Measurements from ENCODE around the gene MAPK8.
"Not testable (repeated sequence)": the region's sequence is repeated elsewhere in the genome, so short reads cannot be mapped to it uniquely, and the experiment has no call there.

Gene MAPK8

DNA sequence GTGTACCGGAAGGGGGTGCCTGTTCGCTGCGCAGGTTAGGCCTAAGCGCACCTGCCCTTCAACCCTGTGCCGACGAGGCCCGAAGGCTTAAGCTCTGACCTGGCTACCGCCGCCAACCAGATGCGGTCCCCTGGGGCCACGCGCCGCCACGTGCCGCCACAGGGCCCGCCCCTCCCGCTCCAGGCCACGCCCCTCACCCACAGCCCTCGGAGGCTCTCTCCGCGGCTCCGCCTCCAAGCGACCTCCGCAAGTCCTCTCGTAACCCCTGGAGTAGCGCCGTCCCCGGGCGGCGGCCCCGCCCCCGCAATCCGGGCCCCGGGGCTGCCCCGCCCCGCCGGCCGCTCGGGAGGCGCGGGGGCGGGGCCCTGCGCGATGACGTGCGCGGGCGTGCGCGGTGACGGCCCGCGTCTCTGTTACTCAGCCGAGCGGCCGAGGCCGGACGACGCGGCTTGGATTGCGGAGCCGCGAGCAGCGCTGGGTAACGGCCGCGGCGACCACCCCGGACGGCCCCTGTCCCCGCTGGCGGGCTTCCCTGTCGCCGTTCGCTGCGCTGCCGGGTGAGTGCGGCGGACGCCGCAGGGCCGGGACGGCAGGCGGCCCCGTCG lies at the start of gene MAPK8:
Gene MAPK8, plus strand, starts transcription at position 413 of the 605 bp plus-strand sequence. CDS start 94,984 bp downstream, outside the sequence.
- Mint-ChIP-seq H3K36me3 (ENCODE audit: low read depth) (peaks cover 2% of the 10 kb centered on the region), H3K9me3 (no peaks in the 10 kb centered on the region), H3K4me3 (peak within 1 kb of the TSS; percentile 85), H3K4me1 (ENCODE audit: low read depth) (peaks cover 30% of the 10 kb centered on the region), H3K27me3 (ENCODE audit: low read depth) (no peaks in the 10 kb centered on the region), H3K27ac (peak within 1 kb of the TSS; percentile 71)
- peak; percentile 91 for DNase-seq (ENCODE audit: low spot score)

DNA sequence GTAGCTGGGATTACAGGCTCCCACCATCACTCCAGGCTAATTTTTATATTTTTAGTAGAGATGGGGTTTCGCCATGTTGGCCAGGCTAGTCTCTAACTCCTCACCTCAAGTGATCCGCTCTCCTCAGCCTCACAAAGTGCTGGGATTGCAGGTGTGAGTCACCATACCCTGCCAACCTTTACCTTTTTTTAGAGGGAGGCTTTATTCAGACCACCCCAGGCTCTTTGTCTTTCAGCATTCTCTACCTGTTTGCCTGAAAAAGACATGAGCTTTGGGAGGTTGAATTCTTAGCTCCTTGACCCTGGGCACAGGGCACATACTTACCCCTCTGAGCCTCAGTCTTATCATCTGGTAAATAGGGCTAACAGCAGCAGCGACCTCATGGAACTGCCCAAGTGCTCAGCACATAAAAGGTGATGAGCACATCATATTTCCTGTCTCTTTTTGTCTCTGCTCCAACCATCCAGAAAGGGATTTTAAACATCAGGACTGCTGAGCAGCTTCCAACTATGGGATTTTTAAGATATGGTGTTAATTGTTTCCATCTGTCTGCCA lies 49.0 kb upstream of the MAPK8 start:
- H3K4me1 Mint-ChIP-seq (ENCODE audit: low read depth), result no peaks in the 10 kb centered on the region
- peaks cover 32% of the 10 kb centered on the region for H3K27me3 Mint-ChIP-seq (ENCODE audit: low read depth)
- no peak overlapping the region for H3K4me3 Mint-ChIP-seq
- no peaks in the 10 kb centered on the region for H3K9me3 Mint-ChIP-seq
- H3K27ac Mint-ChIP-seq, result no peak overlapping the region
- no peaks in the 10 kb centered on the region for H3K36me3 Mint-ChIP-seq (ENCODE audit: low read depth)
- DNase-seq (ENCODE audit: low spot score), result no peak

DNA sequence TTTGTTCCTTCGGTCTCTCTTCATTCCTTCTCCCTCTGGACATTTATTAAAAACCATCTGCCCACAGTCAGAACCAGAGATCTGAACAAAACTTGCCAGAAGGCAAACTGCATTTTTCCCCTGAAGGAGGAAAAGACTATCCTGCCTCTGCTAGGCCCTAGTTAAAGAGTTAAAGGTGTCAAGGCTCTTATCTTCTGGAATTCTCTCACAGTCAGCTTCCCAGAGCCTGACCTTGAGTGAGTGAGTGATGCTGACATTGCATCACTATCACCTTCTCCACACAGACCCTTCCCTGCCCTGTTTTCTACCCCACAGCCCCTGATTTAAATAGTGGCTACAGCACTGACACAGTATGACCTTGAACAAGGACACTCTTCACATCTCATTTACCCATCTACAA lies 48.4 kb upstream of the MAPK8 start:
- H3K27ac Mint-ChIP-seq, result no peak overlapping the region
- DNase-seq (ENCODE audit: low spot score), result no peak
- no peaks in the 10 kb centered on the region for H3K4me1 Mint-ChIP-seq (ENCODE audit: low read depth)
- peaks cover 30% of the 10 kb centered on the region for H3K27me3 Mint-ChIP-seq (ENCODE audit: low read depth)
- no peak overlapping the region for H3K4me3 Mint-ChIP-seq
- no peaks in the 10 kb centered on the region for H3K36me3 Mint-ChIP-seq (ENCODE audit: low read depth)
- H3K9me3 Mint-ChIP-seq, result no peaks in the 10 kb centered on the region

DNA sequence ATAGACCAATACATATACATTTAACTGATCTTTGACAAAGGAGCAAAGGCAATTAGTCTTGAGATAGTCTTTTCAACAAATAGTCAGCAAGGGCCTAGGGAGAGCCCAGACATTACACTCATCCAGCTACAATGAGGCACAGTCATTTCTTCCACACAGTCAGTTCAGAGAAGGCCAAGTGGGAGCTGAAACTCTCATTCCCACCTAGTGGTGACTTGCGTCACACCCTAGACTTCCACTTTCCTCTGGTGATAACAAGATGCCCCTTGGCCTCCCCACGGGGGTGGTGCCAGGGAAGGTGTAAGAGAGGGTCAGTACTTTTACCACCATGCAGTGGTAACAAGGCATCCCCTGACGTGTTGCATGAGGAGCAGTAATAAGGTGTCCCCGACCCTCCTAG lies 39.9 kb upstream of the MAPK8 start:
- Mint-ChIP-seq H3K27me3 (ENCODE audit: low read depth) (peaks cover 3% of the 10 kb centered on the region), H3K4me1 (ENCODE audit: low read depth) (peaks cover under 1% of the 10 kb centered on the region), H3K27ac (no peak overlapping the region), H3K4me3 (no peak overlapping the region), H3K36me3 (ENCODE audit: low read depth) (no peaks in the 10 kb centered on the region), H3K9me3 (no peaks in the 10 kb centered on the region)
- DNase-seq (ENCODE audit: low spot score), result peak; percentile 56

DNA sequence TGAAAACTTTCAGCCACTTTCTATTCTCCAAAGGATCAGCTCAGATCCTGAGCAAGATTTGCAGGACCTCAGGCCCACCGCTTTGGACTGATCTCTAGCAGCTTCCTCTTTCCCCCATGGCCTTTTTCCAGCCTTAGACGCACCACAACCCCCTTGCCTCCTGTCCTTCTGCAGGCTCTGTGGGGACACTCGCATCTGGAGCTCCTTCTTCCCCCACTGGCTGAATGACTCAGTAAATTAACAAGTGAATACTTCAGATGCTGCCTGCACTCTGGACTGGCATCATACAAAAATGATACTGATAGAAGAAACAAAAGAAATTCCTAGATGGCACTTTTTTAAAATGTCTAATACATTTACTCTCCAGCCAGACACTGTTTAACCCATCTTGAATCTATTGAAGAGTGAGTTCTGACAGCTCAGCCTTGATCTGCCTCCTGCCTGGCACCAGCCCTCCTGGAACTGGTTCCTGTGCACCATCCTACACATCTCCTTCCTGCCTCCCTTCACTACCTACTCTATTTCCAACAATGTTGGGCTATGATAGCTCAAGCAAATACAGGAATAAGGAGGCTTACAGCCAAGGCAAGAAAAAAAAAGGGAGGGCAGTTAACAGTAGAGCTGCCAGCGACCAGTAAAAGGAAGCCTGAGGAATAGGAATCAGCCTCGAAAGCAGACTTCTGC lies 35.3 kb upstream of the MAPK8 start:
- Mint-ChIP-seq H3K9me3 (no peaks in the 10 kb centered on the region), H3K4me3 (no peak overlapping the region), H3K4me1 (ENCODE audit: low read depth) (peaks cover 3% of the 10 kb centered on the region), H3K27me3 (ENCODE audit: low read depth) (no peaks in the 10 kb centered on the region), H3K27ac (no peak overlapping the region), H3K36me3 (ENCODE audit: low read depth) (no peaks in the 10 kb centered on the region)
- no peak for DNase-seq (ENCODE audit: low spot score)

DNA sequence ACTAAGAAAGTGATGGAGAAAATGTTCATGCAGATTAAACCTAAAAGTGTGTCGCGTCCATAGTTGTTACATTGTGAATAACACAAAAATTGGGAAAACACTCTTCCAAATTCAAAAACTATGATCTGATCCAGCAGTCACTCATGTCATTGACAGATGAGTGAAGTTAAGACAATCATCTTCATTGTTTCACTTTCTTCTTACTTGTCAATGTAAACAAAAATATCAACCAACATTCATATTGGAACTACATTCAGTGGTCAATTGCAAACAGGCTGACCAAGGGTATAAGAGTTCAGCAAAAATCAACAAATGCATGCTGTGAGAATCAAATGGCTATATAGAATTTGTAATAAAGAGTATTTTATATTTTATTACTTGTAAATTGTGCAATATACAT lies 33.8 kb upstream of the MAPK8 start:
- no peak for DNase-seq (ENCODE audit: low spot score)
- Mint-ChIP-seq H3K9me3 (no peaks in the 10 kb centered on the region), H3K27ac (no peak overlapping the region), H3K36me3 (ENCODE audit: low read depth) (no peaks in the 10 kb centered on the region), H3K4me1 (ENCODE audit: low read depth) (peaks cover 3% of the 10 kb centered on the region), H3K4me3 (no peak overlapping the region), H3K27me3 (ENCODE audit: low read depth) (no peaks in the 10 kb centered on the region)

DNA sequence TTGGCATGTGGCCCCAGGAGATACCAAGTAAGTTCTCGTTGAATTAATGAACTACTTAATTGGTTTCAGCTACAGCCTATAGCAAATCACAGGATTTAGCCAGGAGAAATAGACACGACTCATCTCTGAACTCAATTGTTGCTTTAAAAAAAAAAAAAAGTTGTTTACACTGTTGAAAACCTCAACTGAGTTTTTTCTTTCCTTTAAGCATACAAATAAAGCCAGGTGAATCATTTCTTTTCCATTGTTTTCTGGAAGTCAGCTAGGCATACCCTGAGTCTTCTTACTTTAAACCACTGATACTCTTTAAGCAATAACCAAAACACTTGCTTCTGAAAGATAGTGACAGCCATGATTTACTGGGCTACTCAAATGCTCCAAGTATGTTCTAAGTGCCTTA lies 32.7 kb upstream of the MAPK8 start:
- no peak for DNase-seq (ENCODE audit: low spot score)
- Mint-ChIP-seq H3K36me3 (ENCODE audit: low read depth) (no peaks in the 10 kb centered on the region), H3K4me3 (no peak overlapping the region), H3K9me3 (no peaks in the 10 kb centered on the region), H3K4me1 (ENCODE audit: low read depth) (peaks cover 6% of the 10 kb centered on the region), H3K27me3 (ENCODE audit: low read depth) (peaks cover 3% of the 10 kb centered on the region), H3K27ac (no peak overlapping the region)

DNA sequence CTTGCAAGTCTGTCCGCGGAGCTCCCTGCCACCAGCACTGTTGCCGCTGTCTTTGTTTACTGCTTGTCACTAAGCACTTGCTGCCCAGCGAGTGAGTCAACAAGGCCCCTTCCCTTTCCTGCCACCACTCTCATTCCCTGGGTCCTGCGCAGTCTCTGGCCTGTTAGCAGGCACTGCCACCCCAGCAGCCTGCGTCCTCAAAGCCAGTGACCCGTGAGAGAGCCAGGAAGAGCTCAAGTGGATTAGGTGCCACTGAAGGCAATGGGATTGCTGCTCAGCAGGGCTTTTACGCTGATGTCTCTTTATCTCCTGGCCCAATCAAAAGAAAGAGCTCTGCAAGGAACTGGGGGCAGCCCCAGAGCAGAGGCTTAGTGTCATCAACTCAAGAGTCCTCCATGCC lies 31.8 kb upstream of the MAPK8 start, which contains the start of gene FRMPD2:
Gene FRMPD2, minus strand, starts transcription at position 61 of the 400 bp plus-strand sequence. CDS start 129 bp downstream, outside the sequence.
- Mint-ChIP-seq H3K27me3 (ENCODE audit: low read depth) (peaks cover 3% of the 10 kb centered on the region), H3K9me3 (no peaks in the 10 kb centered on the region), H3K36me3 (ENCODE audit: low read depth) (no peaks in the 10 kb centered on the region), H3K4me3 (no peak within 1 kb of the TSS), H3K4me1 (ENCODE audit: low read depth) (peaks cover 10% of the 10 kb centered on the region), H3K27ac (no peak within 1 kb of the TSS)
- no peak for DNase-seq (ENCODE audit: low spot score)

DNA sequence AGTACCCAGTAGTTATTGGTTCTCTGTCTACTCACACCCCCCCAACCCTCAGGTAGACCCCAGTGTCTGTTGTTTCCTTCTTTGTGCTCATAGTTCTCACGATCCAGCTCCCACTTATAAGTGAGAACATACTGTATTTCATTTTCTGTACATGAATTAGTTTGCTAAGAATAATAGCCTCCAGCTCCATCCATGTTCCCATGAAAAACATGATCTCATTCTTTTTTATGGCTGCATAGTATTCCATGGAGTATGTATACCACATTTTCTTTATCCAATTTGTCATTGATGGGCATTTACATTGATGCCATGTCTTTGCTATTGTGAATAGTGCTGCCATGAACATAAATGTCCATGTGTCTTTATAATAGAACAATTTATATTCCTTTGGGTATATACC lies 29.4 kb upstream of the MAPK8 start:
- H3K4me3 Mint-ChIP-seq, result no peak overlapping the region
- peaks cover 11% of the 10 kb centered on the region for H3K4me1 Mint-ChIP-seq (ENCODE audit: low read depth)
- H3K36me3 Mint-ChIP-seq (ENCODE audit: low read depth), result no peaks in the 10 kb centered on the region
- peaks cover 12% of the 10 kb centered on the region for H3K9me3 Mint-ChIP-seq
- DNase-seq (ENCODE audit: low spot score), result no peak
- H3K27me3 Mint-ChIP-seq (ENCODE audit: low read depth), result peaks cover 3% of the 10 kb centered on the region
- no peak overlapping the region for H3K27ac Mint-ChIP-seq

DNA sequence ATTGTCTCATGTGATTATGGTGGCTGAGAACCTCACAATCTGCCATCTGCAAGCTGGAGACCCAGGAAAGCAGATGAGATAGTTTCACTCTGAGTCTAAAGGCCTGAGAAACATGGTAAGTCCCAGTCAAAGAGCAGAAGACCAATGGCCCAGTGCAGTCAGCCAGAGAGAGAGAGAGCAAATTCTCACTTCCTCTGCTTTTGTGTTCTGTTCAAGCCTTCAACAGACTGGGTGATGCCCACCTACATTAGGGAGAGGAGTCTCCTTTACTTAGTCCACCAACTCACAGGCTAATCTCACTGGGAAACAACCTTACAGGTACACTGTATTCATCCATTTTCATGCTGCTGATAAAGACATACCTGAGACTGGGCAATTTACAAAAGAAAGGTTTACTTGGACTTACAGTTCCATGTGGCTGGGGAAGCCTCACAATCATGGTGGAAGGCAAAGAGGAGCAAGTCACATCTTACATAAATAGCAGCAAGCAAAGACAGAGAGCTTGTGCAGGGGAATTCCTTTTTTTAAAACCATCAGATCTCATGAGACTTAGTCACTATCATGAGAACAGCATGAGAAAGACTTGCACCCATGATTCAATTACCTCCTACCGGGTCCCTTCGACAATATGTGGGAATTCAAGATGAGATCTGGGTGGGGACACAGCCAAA lies 27.3 kb upstream of the MAPK8 start:
- Mint-ChIP-seq H3K4me3 (no peak overlapping the region), H3K4me1 (ENCODE audit: low read depth) (peaks cover 11% of the 10 kb centered on the region), H3K9me3 (peaks cover 19% of the 10 kb centered on the region), H3K27me3 (ENCODE audit: low read depth) (peaks cover 3% of the 10 kb centered on the region), H3K36me3 (ENCODE audit: low read depth) (no peaks in the 10 kb centered on the region), H3K27ac (no peak overlapping the region)
- DNase-seq (ENCODE audit: low spot score), result no peak

DNA sequence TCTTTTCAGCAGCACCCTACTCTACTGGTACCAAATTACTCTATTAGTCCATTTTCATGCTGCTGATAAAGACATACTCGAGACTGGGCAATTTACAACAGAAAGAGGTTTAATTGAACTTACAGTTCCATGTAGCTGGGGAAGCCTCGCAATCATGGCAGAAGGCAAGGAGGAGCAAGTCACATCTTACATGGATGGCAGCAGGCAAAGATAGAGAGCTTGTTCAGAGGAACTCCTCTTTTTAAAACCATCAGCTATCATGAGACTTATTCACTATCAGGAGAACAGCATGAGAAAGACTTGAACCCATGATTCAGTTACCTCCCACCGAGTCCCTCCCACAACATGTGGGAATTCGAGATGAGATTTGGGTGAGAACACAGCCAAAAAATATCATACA lies 24.8 kb upstream of the MAPK8 start:
- Mint-ChIP-seq H3K9me3 (peaks cover 31% of the 10 kb centered on the region), H3K4me1 (ENCODE audit: low read depth) (peaks cover 10% of the 10 kb centered on the region)
- not testable (repeated sequence) for H3K4me3 Mint-ChIP-seq; H3K36me3 Mint-ChIP-seq (ENCODE audit: low read depth); DNase-seq (ENCODE audit: low spot score); H3K27me3 Mint-ChIP-seq (ENCODE audit: low read depth); H3K27ac Mint-ChIP-seq

DNA sequence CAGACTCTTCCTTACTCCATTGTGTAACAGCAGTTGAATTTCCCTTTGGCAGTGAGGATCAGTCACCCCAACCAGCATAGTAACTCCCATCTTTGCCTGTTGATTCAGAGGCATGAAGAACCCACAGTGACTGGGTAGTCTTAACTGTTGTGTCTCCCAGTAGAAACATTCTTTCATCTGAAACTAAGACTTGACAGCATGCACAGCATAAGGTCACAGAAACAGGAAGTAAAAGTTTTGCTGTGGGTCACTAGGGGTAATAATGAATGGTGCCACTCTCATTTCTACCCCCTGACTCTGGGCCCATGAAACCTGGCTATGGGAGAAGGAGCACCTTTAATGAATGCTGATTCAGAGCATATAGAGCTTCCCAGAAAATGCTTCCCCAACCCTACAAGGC lies 23.6 kb upstream of the MAPK8 start:
- H3K4me3 Mint-ChIP-seq, result no peak overlapping the region
- DNase-seq (ENCODE audit: low spot score), result no peak
- H3K27ac Mint-ChIP-seq, result no peak overlapping the region
- no peaks in the 10 kb centered on the region for H3K36me3 Mint-ChIP-seq (ENCODE audit: low read depth)
- peaks cover 31% of the 10 kb centered on the region for H3K9me3 Mint-ChIP-seq
- H3K4me1 Mint-ChIP-seq (ENCODE audit: low read depth), result peaks cover 18% of the 10 kb centered on the region
- H3K27me3 Mint-ChIP-seq (ENCODE audit: low read depth), result peaks cover 4% of the 10 kb centered on the region

DNA sequence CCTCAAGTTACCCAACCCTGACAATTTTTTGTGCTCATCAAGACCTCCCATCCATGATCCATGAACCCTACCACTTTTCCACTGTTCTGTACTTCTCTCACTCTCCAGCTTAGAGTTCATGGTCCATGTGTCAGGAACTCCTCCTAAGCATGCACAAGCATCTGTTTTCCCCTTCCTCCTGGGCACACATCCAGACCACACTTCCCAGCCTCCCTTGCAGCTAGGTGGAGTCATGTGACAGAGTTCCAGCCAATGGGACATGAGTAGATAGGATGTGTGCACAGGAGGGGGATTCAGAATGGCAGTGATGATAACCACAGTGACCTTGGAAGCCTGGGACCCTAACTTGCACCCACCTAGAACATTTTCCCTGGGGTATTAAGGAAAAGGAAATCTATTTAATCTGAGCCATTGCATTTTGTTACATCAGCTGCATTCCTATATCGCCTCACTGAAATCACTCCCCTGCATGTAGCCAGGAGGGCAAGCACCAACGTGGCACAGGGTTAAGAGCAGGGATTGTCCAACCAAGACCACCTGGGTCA lies 22.4 kb upstream of the MAPK8 start:
- peaks cover 31% of the 10 kb centered on the region for H3K9me3 Mint-ChIP-seq
- no peak for DNase-seq (ENCODE audit: low spot score)
- no peaks in the 10 kb centered on the region for H3K36me3 Mint-ChIP-seq (ENCODE audit: low read depth)
- no peak overlapping the region for H3K4me3 Mint-ChIP-seq
- no peak overlapping the region for H3K27ac Mint-ChIP-seq
- H3K27me3 Mint-ChIP-seq (ENCODE audit: low read depth), result peaks cover 2% of the 10 kb centered on the region
- H3K4me1 Mint-ChIP-seq (ENCODE audit: low read depth), result peaks cover 23% of the 10 kb centered on the region

DNA sequence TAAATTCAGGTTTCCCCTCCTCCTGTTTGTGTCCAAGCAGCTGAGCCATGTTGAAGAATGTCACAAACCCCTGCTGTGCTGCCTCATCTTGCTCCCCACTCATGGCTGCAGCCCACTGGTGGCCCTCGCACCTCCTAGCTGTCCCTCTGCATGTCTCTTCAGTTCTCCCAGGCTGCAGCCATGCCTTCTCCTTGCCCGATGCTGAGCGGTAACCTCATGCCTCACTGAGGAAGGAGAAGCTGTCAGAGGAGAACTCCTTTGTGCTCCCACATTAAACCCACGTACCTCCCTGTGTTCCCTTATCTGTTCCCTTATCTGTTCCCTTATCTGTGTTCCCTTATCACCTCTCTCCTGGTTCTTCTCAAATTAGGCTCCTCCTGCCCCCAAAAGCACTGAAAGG lies 21.7 kb upstream of the MAPK8 start:
- no peak for DNase-seq (ENCODE audit: low spot score)
- no peak overlapping the region for H3K27ac Mint-ChIP-seq
- H3K4me1 Mint-ChIP-seq (ENCODE audit: low read depth), result peaks cover 22% of the 10 kb centered on the region
- H3K4me3 Mint-ChIP-seq, result no peak overlapping the region
- no peaks in the 10 kb centered on the region for H3K36me3 Mint-ChIP-seq (ENCODE audit: low read depth)
- peaks cover 2% of the 10 kb centered on the region for H3K27me3 Mint-ChIP-seq (ENCODE audit: low read depth)
- H3K9me3 Mint-ChIP-seq, result peaks cover 31% of the 10 kb centered on the region
